Measurements from ENCODE around the gene DOK6. TPM values are rescaled to one million over a fixed set of nuclear protein-coding genes. Genes with fewer than 3 reads are reported as not detected.

DOK6 gene
- total and polyA plus RNA-seq, 2 of the 13 experiments (the other 11 are each of a cell fraction or from before 2014, with no cell fraction given): 17.0 to 17.2 TPM

DNA sequence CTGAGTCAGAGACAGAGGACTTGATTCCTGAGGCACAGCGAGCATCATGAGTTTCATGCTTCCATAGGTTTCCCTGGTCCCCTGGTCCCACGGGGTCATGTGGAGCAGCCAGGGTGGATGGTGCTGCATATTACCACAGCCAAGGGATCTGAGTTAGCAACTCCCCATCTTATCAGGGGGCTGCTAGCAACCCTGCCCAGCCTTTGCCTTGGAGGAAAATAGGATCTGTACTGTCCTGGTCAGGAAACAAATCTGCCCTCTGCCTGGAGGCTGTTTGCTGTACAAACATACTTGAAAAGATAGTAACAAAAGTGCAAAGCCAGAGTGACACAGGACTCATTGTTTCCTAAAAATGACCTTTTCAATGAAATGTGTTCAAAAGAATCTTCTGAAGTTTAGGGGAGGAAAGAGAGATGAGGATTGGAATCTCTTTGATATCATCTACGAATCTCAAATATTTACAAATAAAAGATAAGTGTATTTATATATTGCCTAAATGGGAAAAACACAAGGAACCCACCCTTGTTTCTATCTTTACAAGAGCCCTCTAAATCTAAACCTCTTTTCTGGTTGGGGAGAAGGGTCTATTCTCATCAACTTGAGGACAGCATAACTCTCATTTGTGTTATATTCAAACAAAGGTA lies 352.2 kb downstream of the DOK6 start (continued):
- TF ChIP-seq, protein P1, sequence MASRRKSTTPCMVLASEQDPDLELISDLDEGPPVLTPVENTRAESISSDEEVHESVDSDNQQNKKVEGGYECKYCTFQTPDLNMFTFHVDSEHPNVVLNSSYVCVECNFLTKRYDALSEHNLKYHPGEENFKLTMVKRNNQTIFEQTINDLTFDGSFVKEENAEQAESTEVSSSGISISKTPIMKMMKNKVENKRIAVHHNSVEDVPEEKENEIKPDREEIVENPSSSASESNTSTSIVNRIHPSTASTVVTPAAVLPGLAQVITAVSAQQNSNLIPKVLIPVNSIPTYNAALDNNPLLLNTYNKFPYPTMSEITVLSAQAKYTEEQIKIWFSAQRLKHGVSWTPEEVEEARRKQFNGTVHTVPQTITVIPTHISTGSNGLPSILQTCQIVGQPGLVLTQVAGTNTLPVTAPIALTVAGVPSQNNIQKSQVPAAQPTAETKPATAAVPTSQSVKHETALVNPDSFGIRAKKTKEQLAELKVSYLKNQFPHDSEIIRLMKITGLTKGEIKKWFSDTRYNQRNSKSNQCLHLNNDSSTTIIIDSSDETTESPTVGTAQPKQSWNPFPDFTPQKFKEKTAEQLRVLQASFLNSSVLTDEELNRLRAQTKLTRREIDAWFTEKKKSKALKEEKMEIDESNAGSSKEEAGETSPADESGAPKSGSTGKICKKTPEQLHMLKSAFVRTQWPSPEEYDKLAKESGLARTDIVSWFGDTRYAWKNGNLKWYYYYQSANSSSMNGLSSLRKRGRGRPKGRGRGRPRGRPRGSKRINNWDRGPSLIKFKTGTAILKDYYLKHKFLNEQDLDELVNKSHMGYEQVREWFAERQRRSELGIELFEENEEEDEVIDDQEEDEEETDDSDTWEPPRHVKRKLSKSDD (CRISPR knock-in tag; IDR thresholded peaks at IDR 0.05; ENCODE audit: low read depth): no peak
- TF ChIP-seq NCOA2 (CRISPR knock-in tag; IDR thresholded peaks at IDR 0.05) (peak; percentile 99), SMYD3 (CRISPR knock-in tag; IDR thresholded peaks at IDR 0.05) (no peak), ZSCAN9 (CRISPR knock-in tag; IDR thresholded peaks at IDR 0.05; ENCODE audit: borderline replicate concordance) (no peak; the same call in 1 of the 2 replicates), RBM39 (IDR thresholded peaks at IDR 0.05; ENCODE audit: low read depth, low read length, poor library complexity, severe bottlenecking) (no peak), SIN3A (IDR thresholded peaks at IDR 0.05; ENCODE audit: borderline replicate concordance, low read depth, low read length) (no peak), IRF2 (CRISPR knock-in tag; IDR thresholded peaks at IDR 0.05) (peak; percentile 75), ZNF605 (CRISPR knock-in tag; IDR thresholded peaks at IDR 0.05) (peak; percentile 47; the same call in 1 of the 2 replicates), SNAPC5 (CRISPR knock-in tag; IDR thresholded peaks at IDR 0.05; ENCODE audit: borderline replicate concordance) (no peak), HHEX (CRISPR knock-in tag; IDR thresholded peaks at IDR 0.05) (peak; percentile 74), JUN (CRISPR knock-in tag; IDR thresholded peaks at IDR 0.05) (no peak), E2F5 (CRISPR knock-in tag; conservative IDR thresholded peaks at IDR 0.05) (no peak), PRPF4 (IDR thresholded peaks at IDR 0.05; ENCODE audit: low read depth, low read length, poor library complexity, severe bottlenecking) (no peak), ZNF292 (CRISPR knock-in tag; IDR thresholded peaks at IDR 0.05; ENCODE audit: borderline replicate concordance, low read depth) (peak; percentile 82; the same call in 1 of the 2 replicates), JDP2 (CRISPR knock-in tag; IDR thresholded peaks at IDR 0.05; ENCODE audit: borderline replicate concordance) (no peak), ZFP91 (CRISPR knock-in tag; IDR thresholded peaks at IDR 0.05; ENCODE audit: borderline replicate concordance) (peak; percentile 47; the same call in 1 of the 2 replicates), DR1 (CRISPR knock-in tag; IDR thresholded peaks at IDR 0.05) (no peak)
- TF ChIP-seq, protein P2, sequence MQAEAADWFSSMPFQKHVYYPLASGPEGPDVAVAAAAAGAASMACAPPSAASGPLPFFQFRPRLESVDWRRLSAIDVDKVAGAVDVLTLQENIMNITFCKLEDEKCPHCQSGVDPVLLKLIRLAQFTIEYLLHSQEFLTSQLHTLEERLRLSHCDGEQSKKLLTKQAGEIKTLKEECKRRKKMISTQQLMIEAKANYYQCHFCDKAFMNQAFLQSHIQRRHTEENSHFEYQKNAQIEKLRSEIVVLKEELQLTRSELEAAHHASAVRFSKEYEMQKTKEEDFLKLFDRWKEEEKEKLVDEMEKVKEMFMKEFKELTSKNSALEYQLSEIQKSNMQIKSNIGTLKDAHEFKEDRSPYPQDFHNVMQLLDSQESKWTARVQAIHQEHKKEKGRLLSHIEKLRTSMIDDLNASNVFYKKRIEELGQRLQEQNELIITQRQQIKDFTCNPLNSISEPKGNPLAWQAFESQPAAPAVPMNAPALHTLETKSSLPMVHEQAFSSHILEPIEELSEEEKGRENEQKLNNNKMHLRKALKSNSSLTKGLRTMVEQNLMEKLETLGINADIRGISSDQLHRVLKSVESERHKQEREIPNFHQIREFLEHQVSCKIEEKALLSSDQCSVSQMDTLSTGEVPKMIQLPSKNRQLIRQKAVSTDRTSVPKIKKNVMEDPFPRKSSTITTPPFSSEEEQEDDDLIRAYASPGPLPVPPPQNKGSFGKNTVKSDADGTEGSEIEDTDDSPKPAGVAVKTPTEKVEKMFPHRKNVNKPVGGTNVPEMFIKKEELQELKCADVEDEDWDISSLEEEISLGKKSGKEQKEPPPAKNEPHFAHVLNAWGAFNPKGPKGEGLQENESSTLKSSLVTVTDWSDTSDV (CRISPR knock-in tag; IDR thresholded peaks at IDR 0.05): no peak
- TF ChIP-seq, protein P3, sequence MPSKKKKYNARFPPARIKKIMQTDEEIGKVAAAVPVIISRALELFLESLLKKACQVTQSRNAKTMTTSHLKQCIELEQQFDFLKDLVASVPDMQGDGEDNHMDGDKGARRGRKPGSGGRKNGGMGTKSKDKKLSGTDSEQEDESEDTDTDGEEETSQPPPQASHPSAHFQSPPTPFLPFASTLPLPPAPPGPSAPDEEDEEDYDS (CRISPR knock-in tag; IDR thresholded peaks at IDR 0.05): peak; percentile 44; the same call in 1 of the 2 replicates
